Islet of Langerhans (tissue), 1 donor: ENCODE measurements around the gene MGST3.
"Not testable (repeated sequence)": the region's sequence is repeated elsewhere in the genome, so short reads cannot be mapped to it uniquely, and the experiment has no call there.

Experiments
- FAIRE-seq: peaks from one replicate; lab custom pipeline; 2011; peaks lifted over from hg19 to GRCh38; lab: Jason Lieb, UNC

The MGST3 gene

GRCh38 chr1:165629848-165630628, 996 bp upstream of the MGST3 start:
- FAIRE-seq, result no peak

GRCh38 chr1:165631342-165632151, 513 bp downstream of the MGST3 start:
- no peak for FAIRE-seq

- no peak for FAIRE-seq
Measured at GRCh38 chr1:165632152-165632469, 1.1 kb downstream of the MGST3 start.

GRCh38 chr1:165632491-165632890, 1.5 kb downstream of the MGST3 start:
- FAIRE-seq, result no peak

GRCh38 chr1:165633614-165634013, 2.6 kb downstream of the MGST3 start:
- no peak for FAIRE-seq

GRCh38 chr1:165634154-165634921, 3.3 kb downstream of the MGST3 start:
- no peak for FAIRE-seq

- FAIRE-seq, result no peak
Measured at GRCh38 chr1:165635329-165635728, 4.3 kb downstream of the MGST3 start.

- FAIRE-seq, result no peak
Measured at GRCh38 chr1:165635823-165636222, 4.8 kb downstream of the MGST3 start.

- FAIRE-seq, result no peak
Measured at GRCh38 chr1:165637427-165637826, 6.4 kb downstream of the MGST3 start.

GRCh38 chr1:165638211-165638610, 7.2 kb downstream of the MGST3 start:
- FAIRE-seq, result not testable (repeated sequence)

- no peak for FAIRE-seq
Measured at GRCh38 chr1:165639821-165640623, 9.0 kb downstream of the MGST3 start.

GRCh38 chr1:165641231-165641987, 10.4 kb downstream of the MGST3 start:
- no peak for FAIRE-seq

- FAIRE-seq, result no peak
Measured at GRCh38 chr1:165644064-165644735, 13.2 kb downstream of the MGST3 start.

GRCh38 chr1:165645654-165646366, 14.8 kb downstream of the MGST3 start:
- FAIRE-seq, result no peak

GRCh38 chr1:165647517-165647916, 16.5 kb downstream of the MGST3 start:
- no peak for FAIRE-seq

GRCh38 chr1:165647970-165648369, 16.9 kb downstream of the MGST3 start:
- no peak for FAIRE-seq

GRCh38 chr1:165648919-165649572, 18.0 kb downstream of the MGST3 start:
- no peak for FAIRE-seq

GRCh38 chr1:165650981-165651625, 20.1 kb downstream of the MGST3 start:
- no peak for FAIRE-seq
